Endothelial cell of umbilical vein (primary cell): ENCODE measurements around the gene DDIT3. TPM values are rescaled to one million over a fixed set of nuclear protein-coding genes. Genes with fewer than 3 reads are reported as not detected.

ENCODE experiments used
- BruUV-seq: library from RNA; stranded (reverse); fragments of 400-500 nt; replicated peaks from 2 replicates; lab custom pipeline; 2021; lab: Mats Ljungman, UMichigan
- CTCF ChIA-PET: fragments of 300-600, 350-600 bp; sonication (Branson Sonifier 250); formaldehyde crosslinking; loops from one replicate; lab custom pipeline; 2021; ENCODE audit warnings: antibody characterized with exemption, inconsistent platforms; lab: Charles Lee
- POLR2A ChIA-PET: fragments of 300-600, 350-600 bp; sonication (Branson Sonifier 250); formaldehyde crosslinking; loops from one replicate; lab custom pipeline; 2021; ENCODE audit warnings: antibody characterized with exemption, inconsistent platforms; lab: Charles Lee
- DNase-seq: peaks from one replicate; pipeline ENCODE4 v3.0.0-alpha.2; 2011; ENCODE audit warnings: low read depth, low spot score
- FAIRE-seq: peaks from 2 replicates; lab custom pipeline; 2011; peaks lifted over from hg19 to GRCh38; lab: Jason Lieb, UNC
- H2AFZ ChIP-seq: 2 replicates; pipeline ENCODE4 v1.6.0; 2012; ENCODE audit warnings: low read depth, low read length, control low read depth, inconsistent platforms
- H3K27ac ChIP-seq: 2 replicates; pipeline ENCODE4 v1.5.1; 2011; ENCODE audit warnings: low read depth, mild to moderate bottlenecking, control low read depth, low read length, moderate library complexity; ENCODE audit not compliant: insufficient read depth
- H3K27me3 ChIP-seq, 2 experiments: 2 replicates each; pipeline versions ENCODE4 v1.6.0 to v1.6.1; 2011; ENCODE audit warnings: low read length in 2 of 2, mixed read lengths in 1 of 2; ENCODE audit not compliant: control insufficient read depth in 2 of 2, insufficient read depth in 2 of 2
- H3K36me3 ChIP-seq, 2 experiments: 2 replicates in 1 of 2; 3 replicates in 1 of 2; pipeline ENCODE4 v1.5.1; 2011; ENCODE audit warnings: low read length in 2 of 2, mild to moderate bottlenecking in 1 of 2, moderate library complexity in 1 of 2; ENCODE audit not compliant: control insufficient read depth in 2 of 2, insufficient read depth in 2 of 2; ENCODE audit errors: extremely low read depth in 1 of 2
- H3K4me1 ChIP-seq: 3 replicates; pipeline ENCODE4 v1.5.1; 2011; ENCODE audit warnings: mild to moderate bottlenecking, low read length; ENCODE audit not compliant: control insufficient read depth, insufficient read depth; ENCODE audit errors: extremely low read depth
- H3K4me2 ChIP-seq: 2 replicates; pipeline ENCODE4 v1.6.1; 2011; ENCODE audit warnings: low read length, control low read depth, mixed read lengths; ENCODE audit not compliant: insufficient read depth
- H3K4me3 ChIP-seq, 3 experiments: fragments of 200-600 bp in 1 of 3; sonication (generic), shearing (Covaris generic) in 1 of 3; replicated peaks in 1 of 3; 2 replicates each; pipeline ENCODE4 v1.5.1; 2011 to 2016; ENCODE audit warnings: control low read depth in 3 of 3, low read length in 3 of 3, mild to moderate bottlenecking in 2 of 3, inconsistent platforms in 1 of 3, low read depth in 1 of 3, moderate library complexity in 1 of 3; ENCODE audit not compliant: insufficient read depth in 1 of 3
- H3K79me2 ChIP-seq: 2 replicates; pipeline ENCODE4 v1.6.0; 2012; ENCODE audit warnings: low read length, inconsistent platforms; ENCODE audit not compliant: control insufficient read depth, insufficient read depth
- H3K9ac ChIP-seq: replicated peaks from 2 replicates; pipeline ENCODE3; 2011; ENCODE audit warnings: low read length, control low read depth; ENCODE audit not compliant: insufficient read depth; ENCODE audit errors: extremely low read depth
- H3K9me1 ChIP-seq: replicated peaks from 3 replicates; pipeline ENCODE4 v1.6.0; 2011; ENCODE audit warnings: mild to moderate bottlenecking, low read length; ENCODE audit not compliant: control insufficient read depth, insufficient read depth; ENCODE audit errors: extremely low read depth
- H3K9me3 ChIP-seq: replicated peaks from 2 replicates; pipeline ENCODE4 v1.5.1; 2012; ENCODE audit warnings: low read length, inconsistent platforms; ENCODE audit not compliant: control insufficient read depth, insufficient read depth
- H4K20me1 ChIP-seq: replicated peaks from 2 replicates; pipeline ENCODE3; 2011; ENCODE audit warnings: mild to moderate bottlenecking, low read length; ENCODE audit not compliant: control insufficient read depth, insufficient read depth; ENCODE audit errors: extremely low read depth
- CTCF ChIP-seq, 2 donors: IDR thresholded peaks; 1 replicate in 1 of 2; 2 replicates in 1 of 2; pipeline ENCODE4 v1.5.1; 2011; ENCODE audit warnings: low read length in 2 of 2, mild to moderate bottlenecking in 2 of 2, moderate library complexity in 2 of 2, control low read depth in 1 of 2, inconsistent platforms in 1 of 2, low read depth in 1 of 2; ENCODE audit not compliant: insufficient read depth in 1 of 2; ENCODE audit errors: extremely low read depth in 1 of 2
- FOS ChIP-seq: IDR thresholded peaks from 2 replicates; pipeline ENCODE4 v1.6.1; 2011; ENCODE audit warnings: mild to moderate bottlenecking, low read length, moderate library complexity, borderline replicate concordance; ENCODE audit not compliant: insufficient read depth
- JUN ChIP-seq: IDR thresholded peaks from 2 replicates; pipeline ENCODE4 v1.6.1; 2011; ENCODE audit warnings: borderline replicate concordance, low read depth; ENCODE audit not compliant: insufficient read length, insufficient read depth
- POLR2A ChIP-seq: IDR thresholded peaks from 2 replicates; pipeline ENCODE4 v1.6.1; 2012; ENCODE audit warnings: low read depth, mild to moderate bottlenecking, control low read depth, low read length
- POLR2AphosphoS5 ChIP-seq: IDR thresholded peaks from 2 replicates; pipeline ENCODE4 v1.6.1; 2012; ENCODE audit warnings: low read depth, mild to moderate bottlenecking, control low read depth, low read length, moderate library complexity; ENCODE audit not compliant: insufficient read depth
- dilution Hi-C: fragments of 300-500 bp; cut with MboI; formaldehyde crosslinking; loops from one replicate; pipeline ENCODE4 v1.15.0; 2019; ENCODE audit warnings: low sequenced_read_pairs; ENCODE audit not compliant: extremely low pct_ligation_motif_present
- intact Hi-C: fragments of 100-400 bp; cut with micrococcal nuclease; formaldehyde crosslinking; loops from one replicate; pipeline ENCODE4 v1.10.0; 2022
- polyA plus RNA-seq, 4 experiments: library from polyadenylated mRNA; depleted of rRNA in 3 of 4; stranded (reverse) in 3 of 4; unstranded in 1 of 4; fragments of >200 nt; gene quantifications; 2 replicates each; pipeline versions ENCODE4 v1.2.1 to v1.2.3, GENCODE V29; 2011 to 2012; ENCODE audit warnings: missing spikeins in 1 of 4
- total RNA-seq: library from RNA; stranded (reverse); gene quantifications from 2 replicates; pipeline ENCODE4 v1.2.3, GENCODE V29; 2021

Gene DDIT3
- total and polyA plus RNA-seq, 2 donors (not counting 3 experiments of a cell fraction or from before 2014, with no cell fraction given): 13.7 to 22.0 TPM

- Histone ChIP-seq H3K79me2 (no peaks in the 10 kb centered on the region), H3K9me3 (no peaks in the 10 kb centered on the region), H3K27ac (no peak overlapping the region), H2AFZ (no peak overlapping the region), H3K27me3 (no peaks in the 10 kb centered on the region), H3K36me3 (peaks cover 21 to 43% of the 10 kb centered on the region in 2 experiments), H4K20me1 (no peaks in the 10 kb centered on the region), H3K9ac (no peak overlapping the region), H3K4me2 (no peak overlapping the region), H3K4me3 (no peak overlapping the region), H3K4me1 (no peaks in the 10 kb centered on the region), H3K9me1 (no peaks in the 10 kb centered on the region)
- FAIRE-seq: peak; percentile 54
- CTCF ChIA-PET: interaction anchor here (1.5 kb wide), 1 partner anchor 10 kb away, joined by 5 read pairs; no protein-coding TSS in a partner anchor
- no TSS peak for BruUV-seq
- dilution Hi-C loops: no loop called here
- DNase-seq: no peak
- POLR2A ChIA-PET: interaction anchor here (0.9 kb wide), 1 partner anchor 22 kb away, joined by 10 read pairs; no protein-coding TSS in a partner anchor
- intact Hi-C loops: no loop called here
- TF ChIP-seq POLR2A: no peak
- TF ChIP-seq POLR2AphosphoS5: no peak
- TF ChIP-seq CTCF (IDR thresholded peaks at IDR 0.05; ENCODE audit: extremely low read depth in 1 of 2, insufficient read depth in 1 of 2, low read depth in 1 of 2, low read length in 2 of 2): no peak
- no peak for TF ChIP-seq FOS
- no peak for TF ChIP-seq JUN
Observed at GRCh38 chr12:57536597-57536942, 16.3 kb upstream of the DDIT3 start.
